ENCODE data around the gene GCKR.

GCKR gene

DNA sequence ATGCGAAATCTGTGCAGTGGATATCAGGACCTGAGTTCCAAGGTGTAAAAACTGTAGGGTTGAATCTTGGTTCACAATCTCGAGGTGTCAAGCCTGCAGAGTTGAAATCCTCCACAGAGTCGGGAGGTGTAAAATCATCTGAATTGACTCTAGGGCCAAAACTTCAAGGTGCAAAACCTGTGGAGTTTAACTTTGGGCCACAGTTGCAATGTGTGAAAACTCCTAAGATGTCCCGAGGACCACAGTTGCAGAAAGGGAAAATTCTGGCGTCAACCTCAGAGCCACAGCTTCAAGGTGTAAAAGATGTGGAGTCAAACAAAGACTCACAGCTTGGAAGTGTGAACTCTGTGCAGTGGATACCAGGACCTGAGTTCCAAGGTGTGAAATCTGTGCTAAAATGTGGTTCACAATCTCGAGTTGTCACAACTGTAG, 76.4 kb downstream of the GCKR start:
- DNase-seq: peak; percentile 70
